HG02642 (cell line): ENCODE measurements around the gene OBSCN.
A peak's percentile ranks its signal among the peaks of the same experiment; 100 is the strongest.

Experiments
- ATAC-seq: cut with Tn5 transposase; IDR thresholded peaks from one replicate; pipeline ENCODE4 v1.9.1; 2021; ENCODE audit warnings: mild to moderate bottlenecking; ENCODE audit not compliant: unreplicated experiment, poor library complexity

Gene OBSCN

DNA sequence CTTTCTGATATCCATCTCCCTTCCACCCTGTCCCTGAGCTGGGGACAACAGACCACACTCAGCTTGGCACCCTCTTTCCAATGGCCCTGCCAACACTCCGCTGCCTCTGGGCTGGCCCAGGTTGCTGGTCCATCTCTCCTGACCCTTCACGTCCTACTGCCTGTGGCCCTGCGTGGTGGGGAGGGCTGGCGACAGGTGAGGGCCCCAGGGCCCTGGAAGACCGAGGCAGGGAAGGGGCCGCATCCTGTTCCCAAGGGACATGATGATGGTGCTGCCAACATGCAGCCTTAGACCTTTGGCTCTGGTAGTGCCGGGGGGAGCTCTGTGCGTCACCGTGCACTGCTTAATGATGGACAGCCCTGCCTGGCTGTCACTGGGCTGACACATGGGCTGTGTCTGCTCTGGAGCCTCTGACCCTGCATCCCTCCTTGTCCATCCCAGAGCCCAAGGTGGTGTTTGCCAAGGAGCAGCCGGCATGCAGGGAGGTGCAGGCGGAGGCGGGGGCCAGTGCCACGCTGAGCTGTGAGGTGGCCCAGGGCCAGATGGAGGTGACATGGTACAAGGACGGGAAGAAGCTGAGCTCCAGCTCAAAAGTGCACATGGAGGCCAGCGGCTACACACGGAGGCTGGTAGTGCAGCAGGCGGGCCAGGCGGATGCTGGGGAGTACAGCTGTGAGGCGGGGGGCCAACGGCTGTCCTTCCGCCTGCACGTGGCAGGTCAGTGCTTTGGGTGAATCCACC is 65.2 kb downstream of the OBSCN start:
- ATAC-seq: no peak

DNA sequence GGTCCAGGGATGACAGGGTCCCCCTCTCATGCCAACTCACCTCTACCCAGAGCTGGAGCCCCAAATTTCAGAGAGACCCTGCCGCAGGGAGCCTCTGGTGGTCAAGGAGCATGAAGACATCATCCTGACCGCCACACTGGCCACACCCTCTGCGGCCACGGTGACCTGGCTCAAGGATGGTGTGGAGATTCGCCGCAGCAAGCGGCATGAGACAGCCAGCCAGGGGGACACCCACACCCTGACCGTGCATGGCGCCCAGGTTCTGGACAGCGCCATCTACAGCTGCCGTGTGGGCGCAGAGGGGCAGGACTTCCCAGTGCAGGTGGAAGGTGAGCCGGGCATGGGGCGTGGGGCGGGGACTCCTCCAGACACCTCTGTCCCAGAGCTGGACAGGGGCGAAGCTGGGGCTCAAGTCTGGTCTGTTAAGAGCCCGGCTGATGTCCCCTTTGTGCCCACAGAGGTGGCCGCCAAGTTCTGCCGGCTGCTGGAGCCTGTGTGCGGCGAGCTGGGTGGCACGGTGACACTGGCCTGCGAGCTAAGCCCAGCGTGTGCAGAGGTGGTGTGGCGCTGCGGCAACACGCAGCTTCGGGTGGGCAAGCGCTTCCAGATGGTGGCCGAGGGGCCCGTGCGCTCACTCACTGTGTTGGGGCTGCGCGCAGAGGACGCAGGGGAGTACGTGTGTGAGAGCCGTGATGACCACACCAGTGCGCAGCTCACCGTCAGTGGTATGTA is 66.0 kb downstream of the OBSCN start:
- no peak for ATAC-seq

DNA sequence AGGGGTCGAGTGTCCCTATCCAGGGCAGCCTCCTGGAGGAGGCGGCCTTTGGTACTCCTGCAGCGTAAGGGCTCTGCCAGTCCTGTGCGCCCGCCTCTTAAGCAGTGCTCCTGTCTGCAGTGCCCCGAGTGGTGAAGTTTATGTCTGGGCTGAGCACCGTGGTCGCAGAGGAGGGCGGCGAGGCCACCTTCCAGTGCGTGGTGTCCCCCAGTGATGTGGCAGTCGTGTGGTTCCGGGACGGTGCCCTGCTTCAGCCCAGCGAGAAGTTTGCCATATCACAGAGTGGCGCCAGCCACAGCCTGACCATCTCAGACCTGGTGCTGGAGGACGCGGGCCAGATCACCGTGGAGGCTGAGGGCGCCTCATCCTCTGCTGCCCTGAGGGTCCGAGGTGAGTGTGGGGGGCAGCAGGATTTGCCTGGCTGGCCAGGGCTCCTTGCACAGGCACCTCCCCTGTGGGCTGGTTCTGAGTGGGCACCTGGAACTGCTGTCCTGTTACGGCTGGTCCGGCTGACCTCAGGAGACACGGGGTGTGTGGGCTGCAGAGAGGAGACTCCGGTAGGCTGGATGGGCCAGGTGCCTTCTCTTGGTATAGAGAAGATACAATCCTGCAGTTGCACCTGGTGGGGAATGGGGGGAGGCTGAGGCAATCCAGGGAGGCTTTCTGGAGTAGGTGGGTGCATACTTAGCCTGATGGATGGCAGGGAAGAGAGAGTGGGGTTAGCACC is 66.8 kb downstream of the OBSCN start:
- ATAC-seq: no peak

DNA sequence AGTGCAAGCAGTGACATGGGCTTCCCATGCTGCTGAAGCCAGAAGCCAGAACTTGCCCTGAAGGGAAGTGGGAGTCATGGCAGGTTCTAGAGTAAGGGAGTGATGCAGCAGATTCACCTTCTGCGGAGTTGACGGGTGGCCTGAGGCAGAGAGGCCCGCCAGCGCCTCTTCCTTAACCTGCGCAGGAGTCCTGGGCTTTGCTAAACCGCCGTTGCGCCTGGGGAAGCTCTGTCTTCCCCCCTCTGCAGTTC is 67.3 kb downstream of the OBSCN start:
- no peak for ATAC-seq

DNA sequence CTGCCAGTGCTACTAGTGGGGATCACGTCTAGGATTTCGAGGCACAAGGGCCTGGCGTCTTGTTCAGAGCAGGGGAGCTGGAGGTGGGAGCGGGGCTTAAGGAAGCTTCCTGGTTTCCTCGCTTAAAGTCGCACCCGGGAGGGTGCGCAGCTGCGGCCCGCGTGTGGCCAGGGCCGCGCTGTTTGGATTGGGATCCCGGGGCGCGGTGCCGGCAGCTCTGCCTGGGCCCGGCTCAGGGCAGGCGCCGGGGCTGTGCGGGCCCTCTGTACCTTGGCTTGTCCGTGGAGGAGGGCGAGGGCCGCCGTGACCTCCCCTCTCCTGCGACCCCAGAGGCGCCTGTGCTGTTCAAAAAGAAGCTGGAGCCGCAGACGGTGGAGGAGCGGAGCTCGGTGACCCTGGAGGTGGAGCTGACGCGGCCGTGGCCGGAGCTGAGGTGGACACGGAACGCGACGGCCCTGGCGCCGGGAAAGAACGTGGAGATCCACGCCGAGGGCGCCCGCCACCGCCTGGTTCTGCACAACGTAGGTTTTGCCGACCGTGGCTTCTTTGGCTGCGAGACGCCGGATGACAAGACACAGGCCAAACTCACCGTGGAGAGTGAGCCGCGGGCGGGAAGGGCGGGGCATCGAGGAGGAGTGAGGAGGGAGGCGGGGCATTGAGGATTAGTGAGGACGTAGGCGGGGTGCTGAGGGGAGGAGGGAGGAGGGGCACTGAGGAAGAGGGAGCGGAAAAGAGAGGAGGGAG is 67.8 kb downstream of the OBSCN start:
- ATAC-seq: peak; percentile 47

DNA sequence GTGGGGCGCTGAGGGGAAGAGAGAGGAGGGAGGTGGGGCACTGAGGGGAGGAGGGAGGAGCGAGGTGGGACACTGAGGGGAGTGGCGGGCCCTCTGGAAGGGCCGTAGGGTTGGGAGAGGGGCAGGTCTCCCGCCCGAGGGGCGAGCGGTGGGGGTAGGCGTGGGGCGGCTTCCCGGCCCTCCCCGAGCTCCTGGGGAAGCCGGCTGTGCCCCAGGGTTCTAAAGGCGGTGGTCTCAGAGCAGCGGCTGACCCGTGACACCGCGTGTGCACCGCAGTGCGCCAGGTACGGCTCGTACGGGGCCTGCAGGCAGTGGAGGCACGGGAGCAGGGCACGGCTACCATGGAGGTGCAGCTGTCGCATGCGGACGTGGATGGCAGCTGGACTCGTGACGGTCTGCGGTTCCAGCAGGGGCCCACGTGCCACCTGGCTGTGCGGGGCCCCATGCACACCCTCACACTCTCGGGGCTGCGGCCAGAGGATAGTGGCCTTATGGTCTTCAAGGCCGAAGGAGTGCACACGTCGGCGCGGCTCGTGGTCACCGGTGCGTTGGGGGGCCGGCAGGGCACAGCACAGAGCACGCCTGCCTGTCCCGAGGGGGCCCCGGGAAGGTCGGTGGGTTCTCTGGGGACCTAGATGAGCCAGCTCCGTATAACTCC is 68.5 kb downstream of the OBSCN start:
- no peak for ATAC-seq

DNA sequence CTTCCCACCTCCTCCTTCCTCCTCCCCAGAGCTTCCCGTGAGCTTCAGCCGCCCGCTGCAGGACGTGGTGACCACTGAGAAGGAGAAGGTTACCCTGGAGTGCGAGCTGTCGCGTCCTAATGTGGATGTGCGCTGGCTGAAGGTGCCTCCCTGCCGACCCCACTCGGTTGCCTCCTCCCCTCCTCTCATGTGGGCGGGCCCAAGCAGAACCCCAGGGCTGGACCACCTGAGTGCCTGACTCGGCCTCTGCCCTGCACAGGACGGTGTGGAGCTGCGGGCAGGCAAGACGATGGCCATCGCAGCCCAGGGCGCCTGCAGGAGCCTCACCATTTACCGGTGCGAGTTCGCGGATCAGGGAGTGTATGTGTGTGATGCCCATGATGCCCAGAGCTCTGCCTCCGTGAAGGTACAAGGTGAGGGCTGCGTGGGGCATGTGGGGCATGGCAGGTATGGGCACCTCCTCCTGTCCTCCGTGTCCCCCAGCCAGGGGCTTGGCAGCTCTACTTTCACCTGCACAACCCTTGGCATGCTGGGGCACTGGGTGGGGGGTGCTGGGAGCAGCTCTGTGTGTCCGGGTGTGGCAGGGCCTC is 69.2 kb downstream of the OBSCN start:
- ATAC-seq: no peak

DNA sequence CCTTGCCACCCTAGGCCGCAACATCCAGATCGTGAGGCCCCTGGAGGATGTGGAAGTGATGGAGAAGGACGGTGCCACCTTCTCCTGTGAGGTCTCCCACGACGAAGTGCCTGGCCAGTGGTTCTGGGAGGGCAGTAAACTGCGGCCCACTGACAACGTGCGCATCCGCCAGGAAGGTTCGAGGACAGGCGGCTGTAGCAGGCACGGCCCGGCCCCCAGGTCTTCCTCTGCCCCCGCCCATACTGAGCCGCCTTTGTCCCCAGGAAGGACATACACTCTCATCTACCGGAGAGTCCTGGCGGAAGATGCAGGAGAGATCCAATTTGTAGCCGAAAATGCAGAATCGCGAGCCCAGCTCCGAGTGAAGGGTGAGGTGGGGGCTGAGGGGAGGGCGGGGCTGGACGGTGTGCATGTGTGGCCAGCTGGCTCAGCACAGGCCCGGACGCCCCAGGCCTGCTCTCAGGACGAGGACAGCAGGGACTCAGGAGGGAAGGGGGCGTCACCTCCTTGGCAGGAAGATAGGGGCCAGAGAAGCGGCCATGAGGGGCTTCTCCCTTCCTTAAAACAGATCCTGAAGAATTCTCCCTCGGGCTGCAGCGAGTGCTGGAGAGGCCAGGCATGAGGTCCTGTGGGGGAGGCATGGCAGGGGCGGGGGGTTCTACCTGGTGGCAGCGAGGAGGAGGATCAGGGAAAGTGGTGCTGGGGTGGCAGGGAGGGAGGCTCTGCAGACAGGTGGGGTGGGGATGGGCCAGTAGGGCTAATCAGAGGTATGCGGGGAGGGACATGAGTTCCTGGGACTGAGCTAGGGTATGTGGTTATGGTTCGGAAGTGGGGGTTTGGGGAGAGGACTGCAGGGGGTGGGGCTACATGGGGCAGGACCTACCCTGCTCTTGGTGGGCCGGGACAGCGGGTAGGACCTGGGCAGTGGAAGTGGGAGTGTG is 69.9 kb downstream of the OBSCN start:
- no peak for ATAC-seq

DNA sequence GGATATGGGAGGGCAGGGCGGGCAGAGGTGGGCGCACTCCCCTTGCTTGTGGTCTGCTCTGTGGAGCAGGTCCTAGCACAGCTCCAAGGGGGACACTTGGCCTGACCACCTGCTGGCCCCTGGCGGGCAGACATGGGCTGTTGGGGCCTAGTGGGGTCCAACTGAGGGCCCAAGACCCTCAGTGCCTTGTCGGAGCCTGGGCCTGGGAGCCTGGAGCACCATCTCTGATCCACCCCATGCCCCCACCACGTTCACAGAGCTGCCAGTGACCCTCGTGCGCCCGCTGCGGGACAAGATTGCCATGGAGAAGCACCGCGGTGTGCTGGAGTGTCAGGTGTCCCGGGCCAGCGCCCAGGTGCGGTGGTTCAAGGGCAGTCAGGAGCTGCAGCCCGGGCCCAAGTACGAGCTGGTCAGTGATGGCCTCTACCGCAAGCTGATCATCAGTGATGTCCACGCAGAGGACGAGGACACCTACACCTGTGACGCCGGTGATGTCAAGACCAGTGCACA is 70.6 kb downstream of the OBSCN start:
- no peak for ATAC-seq

DNA sequence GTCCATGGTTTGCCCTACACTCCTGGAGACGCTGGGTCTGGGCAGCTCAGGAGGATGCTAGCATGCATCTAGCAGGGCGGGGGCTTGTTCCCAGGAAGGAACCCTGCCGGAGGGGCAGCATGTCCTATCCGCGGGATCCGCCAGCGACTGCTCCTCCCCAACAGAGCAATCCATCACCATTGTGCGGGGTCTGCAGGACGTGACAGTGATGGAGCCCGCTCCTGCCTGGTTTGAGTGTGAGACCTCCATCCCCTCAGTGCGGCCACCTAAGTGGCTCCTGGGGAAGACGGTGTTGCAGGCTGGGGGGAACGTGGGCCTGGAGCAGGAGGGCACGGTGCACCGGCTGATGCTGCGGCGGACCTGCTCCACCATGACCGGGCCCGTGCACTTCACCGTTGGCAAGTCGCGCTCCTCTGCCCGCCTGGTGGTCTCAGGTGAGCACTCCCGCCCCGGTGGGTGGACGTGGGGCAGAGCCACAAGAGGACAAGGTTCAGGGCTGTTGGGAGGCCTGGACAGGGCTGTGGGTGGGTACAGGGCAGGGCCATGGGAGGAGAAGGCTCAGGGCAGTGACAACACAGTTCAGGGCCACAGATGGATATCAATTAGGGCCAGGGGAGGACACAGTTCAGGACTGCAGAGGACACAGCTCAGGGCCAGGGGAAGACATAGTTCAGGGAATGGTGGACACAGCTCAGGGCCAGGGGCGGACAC is 71.3 kb downstream of the OBSCN start:
- no peak for ATAC-seq

DNA sequence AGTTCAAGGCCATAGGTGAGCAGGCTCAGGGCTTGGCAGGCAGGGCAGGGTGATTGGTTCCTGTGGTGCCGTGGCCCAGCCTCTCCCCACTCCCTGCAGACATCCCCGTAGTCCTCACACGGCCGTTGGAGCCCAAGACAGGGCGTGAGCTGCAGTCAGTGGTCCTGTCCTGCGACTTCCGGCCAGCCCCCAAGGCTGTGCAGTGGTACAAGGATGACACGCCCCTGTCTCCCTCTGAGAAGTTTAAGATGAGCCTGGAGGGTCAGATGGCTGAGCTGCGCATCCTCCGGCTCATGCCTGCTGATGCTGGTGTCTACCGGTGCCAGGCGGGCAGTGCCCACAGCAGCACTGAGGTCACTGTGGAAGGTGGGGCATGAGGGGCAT is 71.9 kb downstream of the OBSCN start:
- no peak for ATAC-seq

DNA sequence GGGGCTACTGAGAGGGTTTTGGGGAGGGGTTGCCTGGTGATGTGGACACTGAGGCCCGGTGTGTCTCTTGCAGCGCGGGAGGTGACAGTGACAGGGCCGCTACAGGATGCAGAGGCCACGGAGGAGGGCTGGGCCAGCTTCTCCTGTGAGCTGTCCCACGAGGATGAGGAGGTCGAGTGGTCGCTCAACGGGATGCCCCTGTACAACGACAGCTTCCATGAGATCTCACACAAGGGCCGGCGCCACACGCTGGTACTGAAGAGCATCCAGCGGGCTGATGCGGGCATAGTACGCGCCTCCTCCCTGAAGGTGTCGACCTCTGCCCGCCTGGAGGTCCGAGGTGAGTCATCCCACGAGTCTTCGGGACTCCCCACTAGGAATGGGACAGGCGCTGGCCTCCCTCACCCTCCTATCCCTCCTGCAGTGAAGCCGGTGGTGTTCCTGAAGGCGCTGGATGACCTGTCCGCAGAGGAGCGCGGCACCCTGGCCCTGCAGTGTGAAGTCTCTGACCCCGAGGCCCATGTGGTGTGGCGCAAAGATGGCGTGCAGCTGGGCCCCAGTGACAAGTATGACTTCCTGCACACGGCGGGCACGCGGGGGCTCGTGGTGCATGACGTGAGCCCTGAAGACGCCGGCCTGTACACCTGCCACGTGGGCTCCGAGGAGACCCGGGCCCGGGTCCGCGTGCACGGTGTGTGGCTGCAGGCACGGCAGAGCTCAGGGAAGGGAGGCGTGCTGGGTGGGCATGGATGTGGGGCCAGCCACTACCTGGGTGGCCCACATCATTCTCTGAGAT is 72.5 kb downstream of the OBSCN start:
- ATAC-seq: no peak

DNA sequence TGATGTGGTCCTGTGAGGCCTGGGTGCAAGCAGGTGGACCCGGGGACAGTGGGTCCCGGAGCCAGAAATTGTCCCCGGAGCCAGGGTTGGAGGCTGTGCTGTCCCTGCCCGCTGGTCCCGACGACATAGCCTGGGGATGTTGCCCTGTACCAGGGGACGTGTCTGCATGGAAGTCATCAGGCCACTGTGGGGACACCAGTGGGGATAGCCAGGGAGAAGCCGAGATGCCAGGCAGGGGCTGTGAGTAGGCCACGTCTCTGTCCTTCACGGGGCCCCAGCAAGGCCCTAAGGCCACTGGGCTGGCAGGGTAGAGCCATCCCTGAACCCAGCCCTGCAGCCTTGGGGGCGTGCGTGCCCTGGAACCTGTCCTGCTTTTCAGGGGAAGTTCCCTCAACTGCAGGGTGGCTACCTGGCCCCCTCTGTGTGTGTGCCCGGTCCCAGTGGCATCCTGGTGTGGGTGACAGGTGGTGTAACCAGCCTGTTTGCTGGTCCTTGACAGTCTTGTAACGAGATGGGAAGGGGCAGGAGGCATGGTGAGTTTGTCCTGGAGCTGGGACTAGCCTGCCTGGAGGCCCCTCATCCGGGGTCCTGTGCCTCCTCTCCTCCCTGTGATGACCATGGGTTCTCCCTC is 73.2 kb downstream of the OBSCN start:
- no peak for ATAC-seq

DNA sequence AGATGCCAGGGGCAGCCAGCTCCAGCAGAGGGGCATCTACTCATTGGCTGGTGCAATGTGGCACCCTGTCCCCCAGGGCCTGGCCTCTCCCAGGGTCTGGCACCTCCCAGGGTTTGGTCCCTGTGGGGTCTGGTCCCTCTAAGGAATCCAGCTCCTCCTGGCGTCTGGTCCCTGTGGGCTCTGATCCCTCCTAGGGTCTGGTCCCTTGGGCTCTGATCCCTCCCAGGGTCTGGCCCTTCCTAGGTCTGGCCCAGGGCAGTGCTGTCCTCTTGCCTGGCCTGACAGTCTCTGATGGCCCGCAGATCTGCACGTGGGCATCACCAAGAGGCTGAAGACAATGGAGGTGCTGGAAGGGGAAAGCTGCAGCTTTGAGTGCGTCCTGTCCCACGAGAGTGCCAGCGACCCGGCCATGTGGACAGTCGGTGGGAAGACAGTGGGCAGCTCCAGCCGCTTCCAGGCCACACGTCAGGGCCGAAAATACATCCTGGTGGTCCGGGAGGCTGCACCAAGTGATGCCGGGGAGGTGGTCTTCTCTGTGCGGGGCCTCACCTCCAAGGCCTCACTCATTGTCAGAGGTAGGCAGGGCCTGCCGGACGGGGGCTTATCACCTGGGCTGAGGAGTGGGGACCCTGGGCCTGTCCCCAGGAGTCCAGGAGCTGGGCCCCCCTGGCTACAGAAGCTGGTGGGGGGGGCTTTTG is 73.9 kb downstream of the OBSCN start:
- ATAC-seq: no peak

DNA sequence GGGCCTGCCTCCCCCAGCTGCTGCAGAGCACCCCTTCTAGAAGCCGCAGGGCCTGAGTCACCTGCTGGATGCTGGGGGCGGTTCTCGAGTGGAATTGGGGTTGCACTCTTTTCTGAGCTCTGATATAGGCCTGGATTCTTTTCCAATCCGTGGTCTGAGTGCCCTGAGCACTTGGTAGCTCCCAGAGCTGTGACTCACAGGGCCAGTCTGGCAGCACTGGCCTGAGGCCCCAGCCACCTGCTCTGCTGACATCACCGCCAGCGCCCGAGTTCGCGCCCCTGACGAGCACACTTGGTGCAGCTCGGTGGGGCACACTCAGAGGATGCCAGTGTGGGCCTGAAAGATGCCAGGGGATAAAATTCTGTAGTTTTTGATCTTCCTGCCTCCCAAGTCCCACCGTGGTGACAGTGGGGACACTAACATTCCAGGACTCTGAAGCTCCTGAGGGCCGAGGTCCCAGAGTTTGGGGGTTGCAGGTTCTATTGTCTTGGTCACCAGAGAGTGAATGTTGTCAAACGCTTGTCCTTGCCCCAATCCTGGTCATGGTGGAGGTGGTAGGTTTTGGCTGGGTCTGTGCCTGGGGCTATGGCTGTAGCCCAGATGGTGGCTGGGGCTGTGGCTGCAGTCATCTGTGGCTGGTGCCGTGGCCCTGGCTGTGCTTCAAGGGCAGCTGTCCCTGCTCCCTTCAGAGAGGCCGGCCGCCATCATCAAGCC is 74.6 kb downstream of the OBSCN start:
- ATAC-seq: no peak

DNA sequence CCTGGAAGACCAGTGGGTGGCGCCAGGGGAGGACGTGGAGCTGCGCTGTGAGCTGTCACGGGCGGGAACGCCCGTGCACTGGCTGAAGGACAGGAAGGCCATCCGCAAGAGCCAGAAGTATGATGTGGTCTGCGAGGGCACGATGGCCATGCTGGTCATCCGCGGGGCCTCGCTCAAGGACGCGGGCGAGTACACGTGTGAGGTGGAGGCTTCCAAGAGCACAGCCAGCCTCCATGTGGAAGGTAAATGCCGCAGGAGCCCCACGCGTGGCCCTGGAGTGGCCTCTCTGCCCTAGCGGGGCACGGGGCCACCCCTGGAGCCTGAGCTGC is 75.2 kb downstream of the OBSCN start:
- ATAC-seq: no peak
